ENCODE measurements around the gene GBX2. TPM values are rescaled to one million over a fixed set of nuclear protein-coding genes. Genes with fewer than 3 reads are reported as not detected.

GBX2 gene
- total and polyA plus RNA-seq, 9 of the 15 experiments (the other 6 are each of a cell fraction or from before 2014, with no cell fraction given), result 0.03 to 0.53 (median 0.27) TPM; not detected in 1

- H3K9me1 ChIP-seq (ENCODE audit: control insufficient read depth, insufficient read depth, low read length), result no peaks in the 10 kb centered on the region
- H3K9me3 ChIP-seq (replicated peaks; ENCODE audit: control insufficient read depth, insufficient read depth, low read depth, low read length), result no peaks in the 10 kb centered on the region
- H3K27ac ChIP-seq (ENCODE audit: extremely low read depth, low read depth, low read length), result no peak overlapping the region
- peaks cover 0 to 22% of the 10 kb centered on the region in 2 experiments; a peak in 2 of 5 replicates for H3K4me1 ChIP-seq (replicated peaks in 1 of 2; ENCODE audit: control insufficient read depth in 2 of 2, insufficient read depth in 2 of 2, low read length in 2 of 2)
- no peaks in the 10 kb centered on the region for H3K79me2 ChIP-seq (ENCODE audit: control insufficient read depth, insufficient read depth, low read length)
- DNase-seq (ENCODE audit: extremely low read depth in 1 of 4, low spot score in 3 of 4) (no peak), FAIRE-seq (no peak), ATAC-seq (no peak)
- H3K36me3 ChIP-seq (ENCODE audit: control insufficient read depth, insufficient read depth, low read length), result no peaks in the 10 kb centered on the region
- H3K4me3 ChIP-seq, result no peak overlapping the region
- ChIA-PET POLR2A (interaction anchor here (1.3 kb wide), 1 partner anchor 12 kb away, joined by 3 read pairs; no protein-coding TSS in a partner anchor), CTCF (ENCODE audit: low intra/inter-chr PET ratio) (no interaction called here)
- no peak overlapping the region for H2AFZ ChIP-seq (ENCODE audit: low read depth, low read length)
- in situ Hi-C loops (cut with MboI) (no loop called here), intact Hi-C loops (cut with micrococcal nuclease) (no loop called here)
- no peak overlapping the region for H3K9ac ChIP-seq (ENCODE audit: insufficient read depth in 1 of 2, low read depth in 2 of 2, low read length in 2 of 2)
- WGBS (ENCODE audit: insufficient coverage, low coverage, missing lambda C conversion rate), result 0% methylated on average over 2 of the region's 33 CpGs
- TF ChIP-seq ZNF707 (CRISPR knock-in tag; conservative IDR thresholded peaks at IDR 0.05) (no peak), MECOM (CRISPR knock-in tag; IDR thresholded peaks at IDR 0.05) (no peak), SIN3B (IDR thresholded peaks at IDR 0.05; ENCODE audit: low read depth) (no peak), ZFPM2 (CRISPR knock-in tag; IDR thresholded peaks at IDR 0.05) (no peak)
- BruUV-seq (replicated peaks), result no TSS peak
- H4K20me1 ChIP-seq (replicated peaks; ENCODE audit: control insufficient read depth, insufficient read depth, low read length), result no peaks in the 10 kb centered on the region
- H3K27me3 ChIP-seq (ENCODE audit: control insufficient read depth in 2 of 2, insufficient read depth in 2 of 2, low read length in 2 of 2), result peaks cover 3 to 32% of the 10 kb centered on the region in 2 experiments; a peak in 3 of 5 replicates
- H3K4me2 ChIP-seq (ENCODE audit: insufficient read depth, low read length), result no peak overlapping the region
These were observed 5.2 kb downstream of the GBX2 start for GRCh38 chr2:236162882-236163470.

Data from K562 (cell line).